DOHH2 (cell line): ENCODE data around the gene UBE2D3.
"Not testable (repeated sequence)": the region's sequence is repeated elsewhere in the genome, so short reads cannot be mapped to it uniquely, and the experiment has no call there.

Source experiments
- H3F3A ChIP-seq: fragments of 200-600 bp; sonication (generic), shearing (Covaris generic); 2 replicates; pipeline ENCODE4 v1.6.0; 2016; ENCODE audit warnings: antibody characterized with exemption, mild to moderate bottlenecking; ENCODE audit not compliant: control insufficient read depth, insufficient read depth
- H3K27ac ChIP-seq: fragments of 200-600 bp; sonication (generic); 2 replicates; pipeline ENCODE4 v1.5.1; 2014; ENCODE audit warnings: low read depth, mild to moderate bottlenecking, low read length, moderate library complexity
- H3K27me3 ChIP-seq: fragments of 200-600 bp; sonication (generic); 2 replicates; pipeline ENCODE4 v1.6.1; 2014; ENCODE audit warnings: mild to moderate bottlenecking, low read length, mixed read lengths; ENCODE audit not compliant: control insufficient read depth
- H3K36me3 ChIP-seq: fragments of 200-600 bp; sonication (generic); 2 replicates; pipeline ENCODE4 v1.6.1; 2014; ENCODE audit warnings: mild to moderate bottlenecking, low read length, moderate library complexity, mixed read lengths; ENCODE audit not compliant: control insufficient read depth
- H3K4me1 ChIP-seq: fragments of 200-600 bp; sonication (generic); 2 replicates; pipeline ENCODE4 v1.6.1; 2014; ENCODE audit warnings: mild to moderate bottlenecking, low read length, mixed read lengths; ENCODE audit not compliant: control insufficient read depth
- H3K4me2 ChIP-seq: fragments of 200-600 bp; sonication (generic); 2 replicates; pipeline ENCODE4 v1.6.0; 2014; ENCODE audit warnings: mild to moderate bottlenecking, low read length, moderate library complexity
- H3K4me3 ChIP-seq: fragments of 200-600 bp; sonication (generic); 2 replicates; pipeline ENCODE4 v1.5.1; 2014; ENCODE audit warnings: mild to moderate bottlenecking, low read length, mixed read lengths
- H3K79me2 ChIP-seq: fragments of 200-600 bp; sonication (generic); 2 replicates; pipeline ENCODE4 v1.6.1; 2014; ENCODE audit warnings: mild to moderate bottlenecking, low read length, mixed read lengths; ENCODE audit not compliant: control insufficient read depth
- H3K9me2 ChIP-seq: fragments of 200-600 bp; sonication (generic); replicated peaks from 2 replicates; pipeline ENCODE4 v1.6.1; 2014; ENCODE audit warnings: mild to moderate bottlenecking, low read length, mixed read lengths; ENCODE audit not compliant: control insufficient read depth
- H3K9me3 ChIP-seq: fragments of 200-600 bp; sonication (generic); 2 replicates; pipeline ENCODE4 v1.6.1; 2014; ENCODE audit warnings: antibody characterized with exemption, low read length, mixed read lengths; ENCODE audit not compliant: control insufficient read depth, insufficient read depth
- H4K20me1 ChIP-seq: fragments of 200-600 bp; sonication (generic); 2 replicates; pipeline ENCODE4 v1.6.0; 2014; ENCODE audit warnings: low read depth, mild to moderate bottlenecking, antibody characterized with exemption, low read length, moderate library complexity; ENCODE audit not compliant: control insufficient read depth, insufficient read depth
- EZH2phosphoT487 ChIP-seq: fragments of 200-600 bp; sonication (generic); IDR thresholded peaks from 2 replicates; pipeline ENCODE4 v1.6.1; 2017; ENCODE audit warnings: borderline replicate concordance, mild to moderate bottlenecking, antibody characterized with exemption, low read length, moderate library complexity, mixed read lengths
- TF ChIP-seq, protein P1 (sequence below): fragments of 200-600 bp; sonication (generic); IDR thresholded peaks from one replicate; pipeline ENCODE4 v1.5.1; 2014; ENCODE audit warnings: antibody characterized with exemption, mild to moderate bottlenecking, low read depth, low read length; ENCODE audit not compliant: poor library complexity, severe bottlenecking

Gene UBE2D3

DNA sequence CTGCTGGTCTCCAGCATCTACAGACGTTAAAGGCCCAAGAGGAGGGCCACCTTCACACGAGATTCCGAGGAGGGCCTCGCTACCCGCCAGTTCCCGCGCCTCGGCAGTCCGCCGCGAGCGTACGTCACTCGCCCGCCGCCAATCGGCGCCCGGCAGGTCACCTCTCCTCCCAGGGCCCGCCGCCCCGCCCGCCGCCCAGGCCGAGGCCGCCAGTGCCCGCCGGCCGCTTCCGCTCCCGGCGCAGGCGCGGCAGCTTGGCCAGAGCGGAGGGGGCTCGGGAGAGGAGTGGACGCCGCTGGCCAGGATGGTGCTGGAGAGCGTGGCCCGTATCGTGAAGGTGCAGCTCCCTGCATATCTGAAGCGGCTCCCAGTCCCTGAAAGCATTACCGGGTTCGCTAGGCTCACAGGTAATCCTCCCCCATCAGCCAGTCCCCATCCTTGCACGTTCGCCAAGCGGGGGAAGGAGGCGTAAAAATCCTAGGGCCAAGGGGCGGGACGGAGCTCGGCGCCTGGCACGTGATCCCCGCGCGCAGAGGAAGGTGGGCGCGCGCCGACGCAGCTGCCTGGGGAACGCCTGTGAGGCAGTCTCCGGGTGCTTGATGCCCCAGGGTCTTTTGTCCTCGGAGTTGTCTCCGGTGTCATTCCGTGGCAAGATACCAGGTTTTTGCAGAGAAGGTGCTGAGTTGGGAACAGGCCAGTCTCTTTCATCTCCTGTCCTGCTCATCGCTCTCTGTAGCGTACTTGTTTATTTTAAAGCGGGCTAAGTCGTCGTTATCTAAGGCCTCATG lies 41.6 kb upstream of the UBE2D3 start, which contains the start of gene CISD2:
CISD2 (plus strand) TSS at position 212 of the 788 bp plus-strand sequence; CDS start at position 305, 93 bp downstream.
- H3K9me3 ChIP-seq = peaks cover 7% of the 10 kb centered on the region; the same call in 1 of the 2 replicates
- peaks cover 93% of the 10 kb centered on the region for H3K79me2 ChIP-seq
- H3K4me2 ChIP-seq = peak within 1 kb of the TSS; percentile 94
- no peaks in the 10 kb centered on the region for H4K20me1 ChIP-seq
- TF ChIP-seq, protein P1, sequence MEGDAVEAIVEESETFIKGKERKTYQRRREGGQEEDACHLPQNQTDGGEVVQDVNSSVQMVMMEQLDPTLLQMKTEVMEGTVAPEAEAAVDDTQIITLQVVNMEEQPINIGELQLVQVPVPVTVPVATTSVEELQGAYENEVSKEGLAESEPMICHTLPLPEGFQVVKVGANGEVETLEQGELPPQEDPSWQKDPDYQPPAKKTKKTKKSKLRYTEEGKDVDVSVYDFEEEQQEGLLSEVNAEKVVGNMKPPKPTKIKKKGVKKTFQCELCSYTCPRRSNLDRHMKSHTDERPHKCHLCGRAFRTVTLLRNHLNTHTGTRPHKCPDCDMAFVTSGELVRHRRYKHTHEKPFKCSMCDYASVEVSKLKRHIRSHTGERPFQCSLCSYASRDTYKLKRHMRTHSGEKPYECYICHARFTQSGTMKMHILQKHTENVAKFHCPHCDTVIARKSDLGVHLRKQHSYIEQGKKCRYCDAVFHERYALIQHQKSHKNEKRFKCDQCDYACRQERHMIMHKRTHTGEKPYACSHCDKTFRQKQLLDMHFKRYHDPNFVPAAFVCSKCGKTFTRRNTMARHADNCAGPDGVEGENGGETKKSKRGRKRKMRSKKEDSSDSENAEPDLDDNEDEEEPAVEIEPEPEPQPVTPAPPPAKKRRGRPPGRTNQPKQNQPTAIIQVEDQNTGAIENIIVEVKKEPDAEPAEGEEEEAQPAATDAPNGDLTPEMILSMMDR = no peak
- no peak for TF ChIP-seq EZH2phosphoT487
- no peaks in the 10 kb centered on the region for H3K27me3 ChIP-seq
- peaks cover 54% of the 10 kb centered on the region for H3K36me3 ChIP-seq
- H3K9me2 ChIP-seq = no peaks in the 10 kb centered on the region
- H3K27ac ChIP-seq = peak within 1 kb of the TSS; percentile 93
- H3K4me3 ChIP-seq = peak within 1 kb of the TSS; percentile 92
- H3K4me1 ChIP-seq = peaks cover 33% of the 10 kb centered on the region
- H3F3A ChIP-seq = peaks cover 5% of the 10 kb centered on the region

DNA sequence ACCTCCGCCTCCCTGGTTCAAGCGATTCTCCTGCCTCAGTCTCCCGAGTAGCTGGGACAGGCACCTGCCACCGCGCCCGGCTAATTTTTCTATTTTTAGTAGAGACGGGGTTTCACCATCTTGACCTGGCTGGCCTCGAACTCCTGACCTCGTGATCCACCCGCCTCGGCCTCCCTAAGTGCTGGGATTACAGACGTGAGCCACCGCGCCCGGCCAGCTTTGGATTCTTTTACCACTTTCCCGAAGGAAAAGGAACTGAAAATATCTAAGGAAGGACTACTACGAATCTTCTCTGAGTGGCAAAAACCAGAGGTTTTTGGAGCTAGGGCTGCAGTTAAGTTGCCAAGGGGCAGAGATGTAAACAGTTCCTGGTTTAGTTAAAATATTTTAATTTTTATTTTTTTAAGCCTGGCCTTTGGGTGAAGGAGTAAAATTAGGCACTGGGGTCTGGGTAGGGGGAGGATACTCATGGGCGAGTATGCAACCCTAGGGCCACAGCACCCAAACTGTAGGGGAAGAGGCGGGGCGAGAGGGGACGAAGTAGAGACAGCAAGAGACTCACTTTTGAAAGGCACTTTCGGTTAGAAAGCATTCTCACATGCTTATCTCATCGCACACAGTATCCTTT lies 40.9 kb upstream of the UBE2D3 start:
- Histone ChIP-seq H3K9me2 (no peaks in the 10 kb centered on the region), H3K4me2 (peak overlapping the region; percentile 94), H3F3A (peaks cover 5% of the 10 kb centered on the region), H3K36me3 (peaks cover 54% of the 10 kb centered on the region), H3K4me1 (peaks cover 33% of the 10 kb centered on the region), H3K27me3 (no peaks in the 10 kb centered on the region), H4K20me1 (no peaks in the 10 kb centered on the region), H3K9me3 (peaks cover 6% of the 10 kb centered on the region; the same call in 1 of the 2 replicates), H3K4me3 (peak overlapping the region; percentile 92), H3K27ac (peak overlapping the region; percentile 93), H3K79me2 (peaks cover 93% of the 10 kb centered on the region)
- no peak for TF ChIP-seq EZH2phosphoT487
- TF ChIP-seq, protein P1 = no peak

DNA sequence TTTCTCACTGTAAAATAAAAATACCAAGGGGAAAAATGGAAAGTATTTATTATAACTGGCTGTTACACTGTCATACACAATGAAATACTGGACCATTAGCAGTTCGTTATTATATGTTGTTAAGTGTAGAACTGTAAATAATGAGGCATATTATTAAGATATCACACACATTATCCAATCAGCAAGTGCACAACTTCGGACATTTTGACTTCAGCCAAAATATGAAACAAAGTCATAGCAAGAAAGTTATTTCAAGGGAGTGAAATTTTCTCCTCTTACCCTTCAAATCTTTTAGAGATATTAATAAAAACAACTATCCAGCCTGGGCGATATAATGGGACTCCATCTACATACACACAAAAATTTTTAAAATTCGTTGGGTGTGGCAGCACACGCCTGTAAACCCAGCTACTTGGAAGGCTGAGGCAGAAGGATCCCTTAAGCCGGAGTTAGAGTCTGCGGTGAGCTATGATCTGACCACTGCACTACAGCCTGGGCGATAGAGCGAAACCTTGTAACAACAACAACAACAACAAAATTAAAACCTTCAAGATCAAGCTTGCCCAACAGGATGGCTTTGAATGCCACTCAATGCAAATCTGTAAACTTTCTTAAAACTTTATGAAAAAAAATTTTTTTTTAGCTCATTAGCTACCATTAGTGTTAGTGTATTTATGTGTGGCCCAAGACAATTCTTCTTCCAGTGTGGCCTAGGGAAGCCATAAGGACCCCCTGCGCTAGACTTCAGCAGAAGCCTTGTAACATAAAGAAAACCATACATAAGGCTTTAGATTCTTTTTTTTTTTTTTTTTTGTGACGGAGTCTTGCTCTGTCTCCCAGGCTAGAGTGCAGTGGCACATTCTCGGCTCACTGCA lies 40.2 kb upstream of the UBE2D3 start:
- H4K20me1 ChIP-seq = no peaks in the 10 kb centered on the region
- H3K9me2 ChIP-seq = no peaks in the 10 kb centered on the region
- H3K4me1 ChIP-seq = peaks cover 36% of the 10 kb centered on the region
- TF ChIP-seq, protein P1 = no peak
- no peak for TF ChIP-seq EZH2phosphoT487
- peak overlapping the region; percentile 93 for H3K27ac ChIP-seq
- peak overlapping the region; percentile 92 for H3K4me3 ChIP-seq
- H3K36me3 ChIP-seq = peaks cover 54% of the 10 kb centered on the region
- H3K27me3 ChIP-seq = no peaks in the 10 kb centered on the region
- peaks cover 93% of the 10 kb centered on the region for H3K79me2 ChIP-seq
- peak overlapping the region; percentile 94 for H3K4me2 ChIP-seq
- H3K9me3 ChIP-seq = no peaks in the 10 kb centered on the region
- H3F3A ChIP-seq = peaks cover 8% of the 10 kb centered on the region

GRCh38 chr4:102865327-102865726 lies 38.0 kb upstream of the UBE2D3 start:
- H3F3A ChIP-seq, H3K4me3 ChIP-seq, H3K27me3 ChIP-seq, H4K20me1 ChIP-seq, H3K9me2 ChIP-seq, H3K27ac ChIP-seq, H3K9me3 ChIP-seq: not testable (repeated sequence)
- H3K79me2 ChIP-seq = peaks cover 91% of the 10 kb centered on the region
- peaks cover 65% of the 10 kb centered on the region for H3K36me3 ChIP-seq
- peaks cover 25% of the 10 kb centered on the region for H3K4me1 ChIP-seq
- peak overlapping the region; percentile 20 for H3K4me2 ChIP-seq
